ENCODE results near the gene CDCP2.
"Not testable (repeated sequence)": the region's sequence is repeated elsewhere in the genome, so short reads cannot be mapped to it uniquely, and the experiment has no call there.

DNA sequence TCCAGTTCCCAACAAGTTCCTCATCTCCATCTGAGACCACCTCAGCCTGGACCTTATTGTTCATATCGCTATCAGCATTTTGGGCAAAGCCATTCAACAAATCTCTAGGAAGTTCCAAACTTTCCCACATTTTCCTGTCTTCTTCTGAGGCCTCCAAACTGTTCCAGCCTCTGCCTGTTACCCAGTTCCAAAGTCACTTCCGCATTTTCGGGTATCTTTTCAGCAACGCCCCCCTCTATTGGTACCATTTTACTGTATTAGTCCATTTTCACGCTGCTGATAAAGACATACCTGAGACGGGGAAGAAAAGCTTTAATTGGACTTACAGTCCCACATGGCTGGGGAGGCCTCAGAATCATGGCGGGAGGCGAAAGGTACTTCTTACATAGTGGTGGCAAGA, 13.6 kb upstream of the CDCP2 start:
- not testable (repeated sequence) for TF ChIP-seq POLR2A, POLR2AphosphoS5 (IDR thresholded peaks at IDR 0.05)

Data from sigmoid colon (tissue), 4 donors.